Activated T-cell treated with anti-CD3 and anti-CD28 coated beads, Interleukin-2, amount 50 U/mL, for 48 hours (primary cell): ENCODE data around the gene CPSF4L.
"Not testable (repeated sequence)": the region's sequence is repeated elsewhere in the genome, so short reads cannot be mapped to it uniquely, and the experiment has no call there.

ENCODE experiments used
- DNase-seq, 2 experiments: peaks; one replicate each; pipeline ENCODE4 v3.0.0-alpha.2; 2020

The CPSF4L gene

DNA sequence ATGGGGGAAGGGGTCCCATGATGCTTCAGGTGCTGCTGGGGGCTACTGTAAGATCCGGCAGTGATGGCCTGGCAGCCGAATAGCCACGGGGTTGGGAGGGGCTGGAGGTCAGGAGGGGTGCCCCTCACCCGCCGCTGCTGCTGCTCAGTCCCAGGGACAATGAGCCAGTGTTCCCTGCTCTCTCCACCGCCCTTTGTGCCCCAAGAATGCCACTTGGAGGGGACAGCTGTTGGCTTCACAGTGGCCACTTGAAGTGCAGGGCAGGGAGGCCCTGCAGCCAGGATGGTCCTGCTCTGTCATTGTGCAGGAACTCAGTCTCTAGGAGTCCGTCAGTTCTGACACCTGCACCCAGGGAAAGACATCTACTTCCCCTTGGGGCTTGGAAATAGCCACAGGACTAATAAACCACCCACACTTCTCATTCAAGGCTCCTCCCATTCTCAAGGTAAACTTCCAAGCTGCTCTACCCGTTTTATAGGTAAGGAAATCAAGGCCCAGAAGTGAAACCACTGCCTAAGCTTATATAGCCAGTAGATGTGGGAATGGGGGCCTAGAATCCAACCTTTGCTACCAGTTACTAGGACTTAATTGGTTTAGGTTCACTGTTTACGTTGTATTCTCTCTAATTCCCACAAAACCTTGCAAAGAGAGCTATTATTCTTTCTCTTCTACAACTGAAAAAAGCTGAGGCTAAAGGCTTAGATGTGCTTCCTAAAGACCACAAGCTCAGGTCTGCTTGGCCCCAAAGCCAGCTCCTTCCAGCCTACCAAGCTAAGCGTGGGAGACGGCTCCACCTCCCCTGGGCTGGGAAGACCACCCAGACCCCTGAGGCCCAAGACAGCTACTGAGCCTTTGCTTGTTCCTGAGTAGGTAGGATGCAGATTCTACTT, 6.2 kb upstream of the CPSF4L start:
- no peak for DNase-seq

DNA sequence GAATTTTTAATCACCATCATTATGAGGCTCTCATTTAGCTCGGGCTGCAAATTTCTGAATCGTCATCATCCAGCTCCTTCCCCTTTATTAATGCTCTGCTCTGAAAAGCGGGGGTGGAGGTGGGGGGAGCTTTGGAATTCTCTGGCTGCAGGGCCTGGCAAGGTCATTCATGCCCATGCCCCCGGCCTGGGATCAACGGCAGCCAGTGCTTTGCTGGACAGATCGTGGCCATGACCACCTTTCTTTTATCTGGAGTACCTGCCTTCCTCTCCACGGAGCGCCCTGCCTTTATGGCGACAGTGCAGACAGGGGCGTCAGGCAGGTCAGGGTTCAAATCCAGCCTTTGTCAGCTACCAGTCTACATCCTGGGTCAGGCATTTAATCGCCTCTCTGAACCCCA, 5.1 kb upstream of the CPSF4L start:
- DNase-seq: no peak

DNA sequence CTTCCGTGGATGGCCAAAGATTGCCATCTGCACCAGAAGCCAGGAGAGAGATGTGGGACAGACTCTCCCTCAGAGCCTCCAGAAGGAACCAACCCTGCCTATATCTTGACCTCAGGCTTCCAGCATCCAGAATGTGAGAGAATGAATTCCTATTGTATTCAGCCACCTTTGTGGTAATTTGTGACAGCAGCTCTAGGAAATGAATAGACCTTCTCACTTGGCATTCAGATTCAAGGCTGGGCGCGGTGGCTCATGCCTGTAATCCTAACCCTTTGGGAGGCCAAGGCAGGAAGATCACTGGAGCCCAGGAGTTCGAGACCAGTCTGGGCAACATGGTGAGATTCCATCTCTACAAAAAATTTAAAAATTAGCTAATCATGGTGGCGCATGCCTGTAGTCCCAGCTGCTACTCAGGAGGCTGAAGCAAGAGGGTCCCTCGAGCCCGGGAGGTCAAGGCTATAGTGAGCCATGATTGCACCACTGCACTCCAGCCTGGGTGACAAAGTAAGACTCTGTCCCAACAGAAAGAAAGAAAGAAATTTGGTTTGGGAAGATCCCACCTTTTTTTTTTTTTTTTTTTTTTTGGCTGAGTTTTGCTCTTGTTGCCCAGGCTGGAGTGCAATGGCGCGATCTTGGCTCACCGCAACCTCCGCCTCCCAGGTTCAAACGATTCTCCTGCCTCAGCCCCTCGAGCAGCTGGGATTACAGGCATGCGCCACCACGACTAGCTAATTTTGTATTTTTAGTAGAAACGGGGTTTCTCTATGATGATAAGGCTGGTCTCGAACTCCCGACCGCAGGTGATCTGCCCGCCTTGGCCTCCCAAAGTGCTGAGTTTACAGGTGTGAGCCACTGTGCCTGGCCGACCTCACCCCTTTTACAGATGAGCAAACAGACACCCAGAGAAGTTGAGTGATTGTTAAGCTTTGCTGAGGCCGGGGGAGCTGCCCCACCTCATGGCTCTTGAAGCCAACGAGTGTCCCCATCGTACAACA, 4.3 kb upstream of the CPSF4L start:
- no peak for DNase-seq

DNA sequence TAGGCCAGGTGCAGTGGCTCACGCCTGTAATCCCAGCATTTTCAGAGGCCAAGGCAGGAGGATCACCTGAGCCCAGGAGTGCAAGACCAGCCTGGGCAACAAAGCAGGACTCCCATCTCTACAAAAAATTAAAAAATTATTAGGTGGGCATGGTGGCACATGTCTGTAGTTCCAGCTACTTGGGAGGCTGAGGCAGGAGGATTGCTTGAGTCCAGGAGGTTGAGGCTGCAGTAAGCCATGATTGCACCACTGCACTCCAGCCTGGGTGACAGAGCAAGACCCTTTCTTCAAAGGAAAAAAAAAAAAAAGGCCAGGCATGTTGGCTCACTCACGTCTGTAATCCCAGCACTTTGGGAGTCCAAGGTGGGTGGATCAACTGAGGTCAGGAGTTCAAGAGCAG, 2.8 kb upstream of the CPSF4L start:
- DNase-seq: not testable (repeated sequence)

DNA sequence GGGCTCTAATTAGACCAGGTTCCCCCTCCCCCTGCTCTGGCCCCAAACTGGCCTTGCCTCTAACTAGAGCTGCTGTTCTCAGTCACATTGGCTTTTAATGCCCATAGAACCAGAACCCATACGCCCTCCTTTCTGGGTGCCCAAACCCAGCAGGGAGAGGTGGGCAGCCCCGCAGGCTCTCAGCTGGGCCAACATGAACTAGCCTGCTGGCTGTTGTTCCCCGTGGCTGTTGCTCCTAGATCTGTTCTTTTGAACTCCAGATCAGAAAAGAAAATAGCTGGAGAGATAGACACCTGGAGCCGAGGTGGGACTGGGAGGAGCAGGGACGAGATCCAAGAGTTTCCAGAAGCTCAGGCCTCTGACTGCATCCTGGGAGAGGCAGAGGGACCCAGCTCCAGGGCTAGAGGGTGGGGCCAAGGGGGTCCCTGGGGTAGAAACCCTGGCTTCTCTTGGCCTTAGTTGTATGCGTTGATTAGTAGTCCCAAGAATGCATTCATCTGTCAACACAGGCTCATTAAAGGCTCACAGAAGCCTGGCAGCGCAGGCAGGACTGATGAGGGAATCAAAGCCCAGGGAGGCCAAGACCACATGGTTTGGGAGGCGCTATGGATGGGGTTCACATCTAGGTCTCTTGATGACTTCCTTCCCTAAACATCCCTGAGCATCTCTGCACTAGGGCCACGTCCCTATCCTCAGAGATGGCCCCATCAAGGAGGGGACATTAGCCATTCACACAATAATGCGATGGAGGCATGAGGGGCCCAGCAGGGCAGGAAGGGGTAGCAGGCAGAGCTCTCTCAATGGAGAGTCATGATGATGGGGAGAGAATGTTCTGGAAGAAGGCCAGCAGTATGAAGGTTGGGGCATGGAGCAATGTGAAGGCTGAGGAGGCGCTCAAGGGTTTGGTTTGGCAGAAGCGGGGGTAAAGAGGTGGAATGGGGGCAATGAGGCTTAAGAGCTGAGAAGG, 1.3 kb upstream of the CPSF4L start:
- no peak for DNase-seq

DNA sequence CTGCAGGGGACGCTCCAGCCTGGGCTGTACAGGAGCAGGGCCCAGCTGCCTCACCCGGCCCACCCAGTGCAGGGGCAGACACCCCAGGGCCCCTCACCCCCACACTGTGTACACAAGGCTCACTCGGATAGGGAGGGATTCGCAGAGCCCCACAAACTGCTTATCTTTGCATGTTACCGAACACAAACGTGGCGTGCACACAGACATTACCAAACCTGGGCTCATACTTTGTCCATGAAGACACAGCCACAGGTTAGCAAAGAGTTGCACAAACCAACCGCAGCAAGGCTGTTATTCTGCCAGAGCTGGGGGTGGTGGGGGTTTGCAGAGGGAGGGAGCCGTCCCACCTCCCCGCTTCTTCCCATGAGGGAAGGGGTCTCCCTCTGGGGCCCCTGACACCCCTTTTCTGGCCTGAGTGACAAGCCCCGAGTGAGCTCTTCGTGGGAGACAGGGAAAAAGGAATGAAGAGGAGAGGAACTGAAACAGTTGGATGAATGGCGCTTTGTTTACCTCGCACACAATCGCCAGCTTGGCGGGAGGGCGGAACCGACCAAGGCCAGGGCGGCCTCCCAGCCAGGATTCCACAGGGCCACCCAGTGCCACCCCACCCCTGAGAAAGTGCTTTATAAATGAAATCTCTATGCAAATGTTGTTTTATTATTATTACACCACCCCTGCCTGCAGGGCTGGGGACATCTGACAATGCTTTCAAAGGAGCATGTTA, 434 bp upstream of the CPSF4L start:
- DNase-seq: no peak

DNA sequence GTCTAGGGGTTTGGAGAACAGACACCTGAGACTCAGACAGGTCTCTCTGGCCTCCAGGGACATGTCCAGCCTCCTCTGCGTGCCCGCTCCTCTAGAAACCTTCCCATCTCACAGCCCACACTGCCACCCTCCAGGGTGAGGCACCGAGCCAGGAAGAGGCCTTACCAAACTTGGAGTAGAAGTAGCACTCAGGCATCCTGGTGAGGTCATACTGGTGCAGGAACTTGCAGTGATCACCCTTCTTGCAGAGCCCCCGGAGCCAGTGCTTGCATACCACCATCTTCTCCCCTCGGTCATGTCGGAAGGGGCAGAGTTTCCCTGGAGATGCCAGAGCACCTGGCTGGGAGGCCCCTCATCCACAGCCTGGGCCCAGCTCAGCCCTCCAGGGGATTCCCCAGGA, 4.2 kb downstream of the CPSF4L start:
- no peak for DNase-seq

DNA sequence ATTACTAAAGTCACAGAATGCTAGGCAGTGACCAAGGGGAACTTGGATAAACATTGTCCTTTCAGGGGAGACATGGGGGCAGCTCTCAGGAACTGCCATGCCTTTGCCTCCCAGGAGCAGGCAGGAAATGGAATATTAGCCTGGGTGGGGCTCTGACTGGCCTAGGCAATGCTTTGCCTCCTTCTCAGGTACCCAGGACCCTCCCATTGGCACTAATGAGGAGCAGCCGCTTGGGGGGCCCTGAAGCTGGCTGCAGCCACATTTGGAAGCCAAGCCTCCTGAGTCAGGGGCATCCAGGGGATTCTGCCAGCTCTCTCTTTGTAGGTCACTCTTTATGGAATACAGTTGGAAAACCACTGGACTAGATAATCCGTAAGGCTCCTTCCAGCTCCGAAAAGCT, 5.5 kb downstream of the CPSF4L start:
- no peak for DNase-seq

DNA sequence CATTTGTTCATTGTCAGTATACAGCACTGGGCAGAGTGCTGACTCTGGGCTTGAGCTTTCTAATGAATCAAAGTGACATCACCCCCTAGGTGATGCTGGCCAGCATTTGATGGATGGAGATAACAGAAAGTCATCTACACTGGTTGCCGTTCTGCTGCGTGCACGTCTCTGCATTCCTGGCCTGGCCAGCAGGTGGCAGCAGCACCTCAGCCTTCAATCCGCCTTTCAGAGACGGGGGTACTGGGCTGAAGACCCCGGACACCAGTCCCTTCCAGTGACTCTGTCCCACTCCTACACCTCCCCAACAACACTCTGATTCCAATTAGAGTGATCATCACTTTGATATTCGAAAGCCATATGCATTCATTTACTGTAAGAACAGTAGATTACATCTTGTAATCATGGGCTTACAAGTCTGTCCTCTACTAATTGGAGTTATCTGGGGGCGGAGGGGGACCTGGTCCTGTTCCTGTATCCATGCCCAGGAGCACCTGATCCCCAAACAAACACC, 6.0 kb downstream of the CPSF4L start:
- DNase-seq: peak; percentile 71 to 76

DNA sequence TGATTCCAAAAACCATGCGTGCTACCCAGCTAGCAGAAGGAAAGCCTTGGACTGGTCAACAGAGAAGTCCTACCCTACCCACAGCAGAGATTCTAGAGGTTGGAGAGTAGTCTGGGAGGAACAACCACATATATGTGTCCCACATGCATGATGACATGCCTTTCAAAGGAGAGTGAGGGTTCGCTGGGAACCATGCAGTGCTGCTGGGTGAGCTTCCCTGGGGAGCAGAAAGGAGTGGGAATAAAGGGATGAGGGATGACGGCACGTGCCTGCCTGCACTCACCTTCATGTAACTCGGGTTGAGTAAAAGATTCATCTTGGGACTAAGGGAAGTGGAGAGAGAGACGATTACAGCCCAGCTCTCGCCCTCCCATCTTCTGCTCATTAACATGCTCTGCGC, 9.8 kb downstream of the CPSF4L start:
- DNase-seq: no peak

DNA sequence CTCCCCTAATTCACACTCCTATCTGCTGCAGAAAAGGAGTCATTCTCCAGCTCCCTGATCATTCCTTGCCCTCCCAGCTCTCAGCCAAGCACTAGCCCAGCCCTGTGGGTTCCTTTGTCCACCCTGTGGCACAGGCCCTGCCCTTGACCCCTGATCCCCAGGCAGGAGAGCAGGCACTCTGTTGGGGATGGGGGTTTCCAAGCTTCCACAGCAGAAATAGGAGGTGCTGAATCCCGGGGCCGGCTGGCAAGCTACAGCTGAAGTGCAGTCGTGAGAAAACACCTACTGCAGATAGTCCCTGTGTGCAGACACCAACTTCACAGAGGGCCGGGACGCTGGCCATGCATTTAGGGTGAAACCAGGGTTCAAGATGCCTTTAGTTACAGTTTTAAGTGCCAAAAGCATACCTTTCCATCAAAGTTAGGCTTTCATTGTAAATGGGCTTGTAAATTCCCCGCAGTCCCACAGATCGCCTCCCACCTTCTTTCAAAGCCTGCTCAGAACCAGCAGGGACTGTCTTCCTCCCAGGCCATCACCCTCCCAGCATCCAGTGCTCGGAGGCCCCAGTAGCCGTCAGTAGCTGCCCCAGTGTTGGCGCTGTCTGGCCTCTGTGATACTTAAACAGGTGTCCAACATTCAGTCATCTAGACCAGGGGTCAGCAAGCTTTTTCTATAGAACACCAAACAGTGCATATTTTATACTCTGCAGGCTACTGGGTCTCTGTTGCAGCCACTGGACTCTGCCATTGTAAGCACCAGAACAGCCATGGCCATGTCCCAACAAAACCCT, 10.6 kb downstream of the CPSF4L start:
- no peak for DNase-seq

DNA sequence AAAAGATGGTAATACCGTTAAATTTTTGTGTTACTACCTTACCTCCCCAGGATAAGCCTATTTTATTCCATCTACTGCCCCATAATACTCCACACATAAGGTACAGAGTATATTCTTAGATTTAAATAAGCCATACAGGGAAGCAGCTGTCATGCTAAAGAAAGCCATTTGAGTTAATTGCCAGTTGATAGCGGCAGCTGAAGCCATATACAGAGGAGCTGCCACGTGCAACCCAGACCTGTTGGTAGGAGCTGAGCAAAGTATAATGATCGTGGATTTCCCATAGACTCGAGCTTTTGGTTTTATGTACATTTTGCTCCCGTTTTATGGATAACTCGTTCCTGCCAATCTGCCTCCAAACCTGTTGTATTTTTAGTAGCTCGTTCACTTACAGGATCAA, 12.0 kb downstream of the CPSF4L start:
- DNase-seq: no peak

DNA sequence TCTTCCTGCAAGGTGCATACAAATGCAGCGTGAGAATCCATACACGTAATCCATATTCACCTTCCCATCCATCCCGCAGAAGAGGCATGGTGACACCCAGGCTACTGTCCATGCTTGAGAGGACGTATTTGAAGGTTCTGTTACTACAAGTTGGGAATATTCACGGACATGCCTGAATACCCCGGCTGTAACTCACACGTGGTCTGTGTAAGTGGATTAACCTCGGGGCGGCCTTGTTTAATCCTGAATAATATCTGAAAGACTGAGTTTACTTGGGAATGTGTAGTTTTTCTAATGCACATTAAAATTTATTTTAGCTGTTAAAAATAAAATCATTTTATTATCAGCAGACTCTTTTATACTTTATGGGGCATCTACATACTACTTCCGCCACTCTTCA, 13.1 kb downstream of the CPSF4L start:
- no peak for DNase-seq

DNA sequence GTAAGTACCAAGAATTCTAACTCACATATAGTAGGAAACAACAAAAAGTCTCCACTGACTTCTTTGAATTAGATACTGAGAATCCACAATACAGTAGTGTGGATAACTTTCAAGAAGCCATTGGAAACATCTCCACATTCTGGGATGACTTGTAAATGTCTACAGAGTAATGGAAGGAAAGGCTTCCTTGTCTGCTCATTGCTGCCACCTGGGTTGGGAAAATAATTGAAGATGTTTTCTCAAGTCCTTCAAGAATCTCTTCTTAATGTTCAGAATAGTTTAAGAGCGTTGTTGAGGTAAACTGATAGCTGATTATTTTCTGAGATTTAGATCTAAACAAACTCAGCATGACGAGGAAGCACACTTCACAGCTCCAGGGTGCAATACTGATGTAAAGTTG, 14.0 kb downstream of the CPSF4L start:
- DNase-seq: no peak

DNA sequence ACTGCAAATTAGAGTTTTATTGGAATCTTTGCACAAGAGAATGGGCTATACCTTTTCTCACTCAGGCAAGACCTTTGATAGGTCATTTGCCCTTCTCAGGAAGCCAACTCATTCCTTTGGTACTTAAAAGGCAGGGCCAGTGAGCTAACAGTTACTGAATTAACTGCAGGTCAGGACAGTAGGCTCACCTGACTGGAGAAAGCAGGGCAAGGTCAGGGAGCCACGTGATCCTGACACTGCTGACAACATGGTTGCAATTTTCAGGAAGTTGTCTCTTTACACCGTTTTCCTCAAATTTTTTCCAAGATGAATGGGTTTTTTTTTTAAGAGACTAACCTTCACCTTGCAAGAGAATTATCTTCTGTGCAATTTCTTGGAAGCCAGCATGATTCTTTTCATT, 21.1 kb downstream of the CPSF4L start:
- no peak for DNase-seq

DNA sequence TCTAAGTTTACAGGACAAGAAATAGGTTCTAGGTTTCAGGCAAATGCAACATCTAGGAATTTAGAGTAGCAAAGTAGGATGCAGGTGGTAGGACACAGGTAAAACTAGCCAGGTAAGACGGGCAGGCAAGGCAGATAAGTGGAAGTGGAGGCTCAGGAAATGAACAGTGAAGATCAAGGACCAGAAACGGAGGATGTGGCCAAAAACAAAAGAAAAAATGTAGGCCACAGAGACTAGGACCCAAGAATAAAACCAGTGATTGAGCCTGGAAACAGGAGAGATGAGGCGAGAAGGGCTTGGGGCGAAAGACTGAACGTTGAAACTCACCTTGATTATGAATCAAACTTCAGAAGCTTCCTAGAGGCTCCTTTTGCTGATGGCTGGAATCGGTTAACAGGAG, 24.0 kb downstream of the CPSF4L start:
- DNase-seq: no peak

DNA sequence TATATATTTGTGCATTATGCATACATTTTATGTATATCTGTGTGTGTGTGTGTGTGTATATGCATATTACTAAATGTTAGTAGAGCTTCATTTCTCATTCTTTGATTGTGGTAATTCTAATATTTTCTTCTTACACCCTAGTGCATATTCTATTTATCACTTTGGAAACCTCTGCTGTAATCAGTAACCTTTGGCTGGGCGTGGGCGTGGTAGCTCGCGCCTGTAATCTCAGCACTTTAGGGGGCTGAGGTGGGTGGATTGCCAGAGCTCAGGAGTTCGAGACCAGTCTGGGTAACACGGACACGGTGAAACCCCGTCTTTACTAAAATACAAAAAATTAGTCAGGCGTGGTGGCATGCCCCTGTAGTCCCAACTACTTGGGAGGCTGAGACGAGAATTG, 26.9 kb downstream of the CPSF4L start:
- DNase-seq: no peak

DNA sequence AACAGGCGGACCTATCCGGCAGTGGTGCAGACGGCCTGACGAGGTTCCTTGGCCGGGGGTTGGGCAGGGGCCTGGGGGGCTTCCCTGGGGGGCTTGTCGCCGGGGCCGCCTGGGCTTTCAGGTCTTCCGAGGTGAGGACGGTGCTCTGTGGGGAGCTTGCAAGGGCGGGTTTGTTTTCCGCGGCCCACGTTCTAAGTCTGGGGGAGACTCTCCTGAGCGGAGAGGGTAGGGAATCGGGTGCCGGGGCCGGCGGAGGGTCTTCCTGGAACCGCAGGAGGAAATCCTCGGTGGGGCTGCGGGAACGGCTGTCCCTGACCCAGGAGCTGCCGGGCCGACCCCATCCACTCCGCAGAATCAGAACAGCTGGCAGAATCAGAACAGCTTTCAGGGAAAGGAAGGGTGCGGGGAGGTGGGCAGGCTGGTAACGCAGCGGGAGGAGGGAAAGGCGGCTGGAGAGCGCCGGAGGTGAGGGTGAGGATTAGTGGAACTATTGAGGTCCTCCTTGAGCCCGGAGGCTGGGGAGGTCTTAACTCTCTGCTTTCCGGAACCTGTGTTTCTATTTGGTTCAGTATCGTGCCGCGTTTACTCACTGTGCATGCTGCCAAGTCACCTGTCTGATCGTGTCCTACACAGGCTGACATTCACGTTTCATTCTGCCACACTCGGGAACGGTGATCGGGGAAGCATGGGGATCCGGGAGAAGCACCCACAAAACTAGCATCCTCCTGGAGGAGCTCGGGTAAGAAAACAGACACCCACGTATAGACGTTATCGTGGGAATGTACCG, 28.9 kb downstream of the CPSF4L start:
- DNase-seq: peak; percentile 35 to 51

DNA sequence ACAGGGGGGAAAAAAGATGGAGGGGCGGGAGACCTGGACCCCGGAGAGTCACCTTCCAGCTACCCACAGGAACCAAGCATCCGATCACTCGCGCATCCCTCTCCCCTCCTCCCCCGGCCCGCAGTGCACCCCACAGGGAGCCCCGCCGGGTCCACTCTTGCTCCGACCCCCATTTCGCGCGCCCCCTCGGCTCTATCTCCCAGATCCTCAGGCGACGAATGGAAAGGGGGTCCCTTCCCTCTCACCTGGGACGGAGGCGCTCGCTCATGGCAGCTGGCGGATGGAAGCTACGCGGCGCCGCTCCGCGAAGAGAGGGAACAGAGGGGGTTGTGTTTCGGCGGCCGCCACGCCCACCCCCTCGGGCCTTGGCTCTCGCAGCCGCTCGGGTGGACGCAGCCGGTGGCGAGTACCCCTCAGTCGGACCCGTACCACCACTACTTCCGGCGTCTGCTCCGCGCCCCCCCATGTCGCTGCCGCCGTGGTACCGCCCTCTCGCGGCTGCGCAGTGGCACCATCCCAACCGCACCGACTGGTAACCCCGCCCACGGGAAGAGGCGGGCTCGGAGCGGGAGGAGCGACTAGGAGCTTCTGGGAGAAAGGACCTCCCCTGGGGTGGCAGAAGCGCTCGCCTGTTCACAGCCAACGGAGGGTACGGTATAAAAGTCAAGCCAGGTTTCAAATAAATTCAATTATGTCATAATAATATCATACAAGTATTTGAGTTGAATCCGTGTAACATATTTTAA, 29.7 kb downstream of the CPSF4L start:
- peak; percentile 98 to 99 for DNase-seq
